HK-2 (cell line): ENCODE data around the gene MSANTD2.
A peak's percentile ranks its signal among the peaks of the same experiment; 100 is the strongest.

ENCODE experiments used
- DNase-seq: peaks from one replicate; pipeline ENCODE4 v3.0.0-alpha.2; 2018; ENCODE audit not compliant: unreplicated experiment

The MSANTD2 gene

DNA sequence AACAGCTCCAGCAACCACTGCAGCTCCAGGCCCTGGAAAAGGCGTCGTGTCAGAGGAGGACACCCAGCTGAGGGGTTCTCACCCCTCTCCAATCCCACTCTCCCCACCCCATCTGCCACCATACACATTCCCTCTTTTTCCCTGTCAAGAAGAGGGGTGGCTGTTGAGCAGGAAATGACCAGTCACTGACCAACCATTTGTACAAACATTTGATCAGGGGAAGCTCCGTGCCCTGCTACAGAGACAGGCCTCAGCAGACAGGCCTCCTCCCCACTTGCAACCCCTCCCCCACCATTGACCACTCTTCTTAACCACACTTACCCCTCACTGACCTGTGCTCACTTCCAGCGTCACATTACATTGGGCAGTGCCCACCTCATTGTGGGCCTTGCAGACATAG lies 45.9 kb downstream of the MSANTD2 start:
- no peak for DNase-seq

- no peak for DNase-seq
Measured at GRCh38 chr11:124753624-124754023, 46.6 kb downstream of the MSANTD2 start.

DNA sequence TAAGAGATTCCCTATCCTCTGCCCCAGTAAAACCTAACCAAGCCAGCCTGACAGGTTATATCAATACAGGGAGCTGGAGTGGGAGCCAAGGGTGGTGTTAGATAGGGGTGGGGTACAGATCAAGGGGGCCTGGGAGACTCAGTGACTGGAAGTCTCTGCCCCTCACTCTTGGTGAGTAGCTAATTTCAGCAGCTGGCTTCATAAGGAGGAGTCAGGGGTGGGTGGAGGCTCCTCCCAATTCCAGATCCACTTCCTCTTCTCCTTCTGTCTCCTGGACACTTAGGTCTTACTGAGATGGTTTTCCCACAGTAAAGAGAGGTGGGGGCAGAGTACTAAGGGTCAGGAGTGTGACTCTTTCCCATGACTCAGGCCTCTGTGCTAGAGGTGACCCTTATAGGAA lies 47.0 kb downstream of the MSANTD2 start:
- DNase-seq, result no peak

DNA sequence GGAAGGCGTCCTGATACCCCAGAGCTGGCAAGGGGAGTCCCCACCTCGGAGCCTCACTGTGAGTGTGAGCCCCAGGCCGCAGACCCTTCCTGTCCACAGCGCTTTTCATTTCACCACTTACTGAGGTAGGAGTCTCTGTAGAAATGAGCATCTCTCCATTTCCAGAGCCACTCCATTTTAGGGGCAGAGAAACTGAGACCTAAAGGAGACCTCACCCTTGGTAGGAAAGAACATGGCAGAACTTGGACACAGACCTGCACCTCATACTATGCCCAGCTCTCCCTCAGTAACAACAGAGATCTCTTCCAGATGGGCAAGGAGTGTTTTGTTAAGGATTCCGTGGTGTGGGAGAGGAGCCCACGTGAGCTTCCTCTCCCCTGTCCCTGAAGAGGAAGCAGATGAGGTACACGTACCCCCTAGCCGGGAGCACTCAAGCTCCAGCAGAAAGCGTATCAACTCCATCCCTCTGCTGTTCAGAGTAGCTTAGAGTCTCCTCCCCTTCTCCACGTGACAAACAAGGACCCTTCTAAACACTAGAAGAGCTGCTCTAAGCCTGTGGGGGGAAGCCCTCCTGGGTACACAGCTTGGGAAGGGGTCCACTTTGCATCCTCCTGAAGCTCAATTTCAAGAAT lies 47.6 kb downstream of the MSANTD2 start:
- no peak for DNase-seq

GRCh38 chr11:124751741-124752470 lies 48.3 kb downstream of the MSANTD2 start, which contains the start of gene VSIG2:
Gene VSIG2 (minus strand): TSS chr11:124752255. CDS start chr11:124752137, 118 bp downstream.
- DNase-seq, result no peak

DNA sequence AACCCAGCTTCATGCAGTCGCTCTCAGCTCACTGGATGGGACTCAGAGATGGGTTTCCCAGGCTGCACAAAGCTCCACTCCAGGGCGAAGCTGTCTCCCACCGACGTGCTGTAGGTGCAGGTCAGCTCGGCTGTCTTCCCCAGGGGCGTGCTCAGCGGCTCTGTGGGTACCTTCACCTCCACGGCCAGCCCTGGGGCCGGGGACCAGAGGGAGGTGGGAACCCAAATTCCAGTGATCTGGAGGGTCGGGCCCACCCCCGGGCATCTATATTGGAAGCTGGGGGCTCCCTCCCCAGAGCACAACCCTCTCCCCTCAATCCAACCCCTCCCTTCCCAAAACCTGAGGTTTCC lies 48.8 kb downstream of the MSANTD2 start:
- no peak for DNase-seq

GRCh38 chr11:124749912-124750311 lies 50.3 kb downstream of the MSANTD2 start:
- no peak for DNase-seq

DNA sequence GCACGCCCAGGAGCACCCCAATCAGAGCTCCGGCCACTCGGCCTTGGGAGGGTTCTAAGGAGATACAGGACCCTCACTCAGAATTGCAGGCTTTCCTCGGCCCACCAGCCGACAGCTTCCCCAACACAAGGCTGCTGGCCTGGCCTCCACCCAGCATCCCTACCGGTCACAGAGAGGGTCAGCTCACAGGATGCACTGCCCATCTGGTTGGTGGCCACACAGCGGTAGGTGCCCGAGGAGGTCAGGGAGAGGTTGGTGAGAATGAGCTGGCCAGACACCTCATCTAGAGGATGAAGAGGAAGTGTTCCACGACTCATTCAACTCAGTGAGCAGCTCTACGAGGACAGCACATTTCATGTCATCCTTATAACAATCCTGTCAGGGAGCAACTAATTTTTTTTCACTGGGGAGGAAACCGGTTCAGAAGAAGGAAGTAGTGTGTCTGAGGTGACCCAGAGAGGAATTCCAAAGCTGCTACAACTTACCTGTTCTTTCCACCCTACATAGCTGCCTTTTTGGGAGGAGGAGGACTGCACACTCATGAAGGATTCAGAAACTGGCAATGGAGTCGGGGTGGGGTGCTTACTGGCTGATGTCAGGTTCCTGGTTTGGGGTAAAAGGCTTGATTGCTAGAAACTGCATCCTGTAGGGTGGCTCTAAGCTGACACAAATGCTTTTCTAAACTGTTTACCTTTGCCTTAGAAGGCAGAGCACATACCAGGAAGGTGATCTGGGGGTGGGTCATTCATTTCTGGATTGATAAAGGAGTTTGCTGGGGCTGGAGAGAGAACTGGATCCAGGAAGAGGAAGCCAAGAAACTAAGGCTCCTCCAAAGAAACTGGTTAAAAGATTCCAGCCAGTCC lies 51.5 kb downstream of the MSANTD2 start:
- no peak for DNase-seq

GRCh38 chr11:124748100-124748418 lies 52.1 kb downstream of the MSANTD2 start:
- DNase-seq, result no peak

GRCh38 chr11:124747406-124748099 lies 52.7 kb downstream of the MSANTD2 start:
- DNase-seq, result no peak

DNA sequence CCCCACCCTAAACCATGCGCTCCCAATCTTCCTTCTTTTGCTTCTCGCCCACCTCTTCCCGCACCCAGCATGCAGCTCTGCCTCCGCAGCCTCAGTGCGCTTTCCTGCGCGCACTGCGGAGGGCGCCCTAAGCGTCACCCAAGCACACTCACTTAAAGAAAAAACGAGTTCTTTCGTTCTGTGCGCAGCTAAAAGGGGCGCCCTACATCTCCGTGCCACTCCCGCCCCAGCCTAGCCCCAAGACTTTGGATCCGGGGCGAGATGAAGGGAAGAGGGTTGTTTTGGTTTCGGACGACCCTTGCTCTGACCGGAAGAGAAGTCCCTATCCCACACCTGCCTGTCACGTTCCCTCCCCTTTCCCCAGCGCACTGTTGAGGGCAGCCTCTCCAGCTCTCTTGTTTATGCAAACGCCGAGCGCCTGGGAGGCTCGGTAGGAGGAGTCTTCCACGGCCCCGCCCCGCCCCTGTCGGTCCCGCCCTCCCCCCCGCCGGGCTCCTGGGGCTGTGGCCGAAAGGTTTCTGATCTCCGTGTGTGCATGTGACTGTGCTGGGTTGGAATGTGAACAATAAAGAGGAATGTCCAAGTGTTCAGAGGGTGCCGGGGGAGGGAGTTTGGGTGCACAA lies 53.5 kb downstream of the MSANTD2 start:
- DNase-seq, result peak; percentile 21

DNA sequence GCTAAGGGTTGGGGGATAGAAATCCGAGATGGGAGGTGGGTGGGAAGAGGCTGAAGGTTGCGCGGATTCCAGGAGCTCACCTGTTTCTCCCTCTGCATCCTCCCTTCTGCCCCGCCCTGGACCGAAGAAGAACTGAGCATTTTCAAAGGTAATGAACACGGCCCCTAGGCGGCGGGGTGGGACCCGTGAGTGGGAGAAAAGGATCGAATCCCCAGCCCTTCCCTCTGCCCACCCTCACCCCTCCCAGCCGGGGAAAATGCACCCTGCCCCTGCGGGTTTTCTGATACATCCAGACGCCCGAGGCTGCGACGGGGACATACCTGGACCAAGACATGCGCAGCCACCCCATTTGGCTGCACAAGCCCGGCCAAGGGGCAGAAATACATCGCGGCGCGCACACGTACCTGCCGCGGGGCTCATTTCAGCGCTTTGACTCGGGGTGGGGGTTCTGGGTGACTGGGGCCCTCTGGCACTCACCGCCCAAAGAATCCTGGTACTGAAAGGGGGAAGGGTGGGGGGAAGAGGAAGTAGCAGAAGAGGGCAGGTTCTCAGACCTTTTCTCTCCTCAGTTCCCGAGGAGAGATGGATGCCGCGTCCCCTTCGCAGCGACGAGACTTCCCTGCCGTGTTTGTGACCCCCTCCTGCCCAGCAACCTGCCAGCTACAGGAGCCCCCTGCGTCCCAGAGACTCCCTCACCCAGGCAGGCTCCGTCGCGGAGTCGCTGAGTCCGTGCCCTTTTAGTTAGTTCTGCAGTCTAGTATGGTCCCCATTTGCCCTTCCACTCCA lies 54.2 kb downstream of the MSANTD2 start:
- no peak for DNase-seq

DNA sequence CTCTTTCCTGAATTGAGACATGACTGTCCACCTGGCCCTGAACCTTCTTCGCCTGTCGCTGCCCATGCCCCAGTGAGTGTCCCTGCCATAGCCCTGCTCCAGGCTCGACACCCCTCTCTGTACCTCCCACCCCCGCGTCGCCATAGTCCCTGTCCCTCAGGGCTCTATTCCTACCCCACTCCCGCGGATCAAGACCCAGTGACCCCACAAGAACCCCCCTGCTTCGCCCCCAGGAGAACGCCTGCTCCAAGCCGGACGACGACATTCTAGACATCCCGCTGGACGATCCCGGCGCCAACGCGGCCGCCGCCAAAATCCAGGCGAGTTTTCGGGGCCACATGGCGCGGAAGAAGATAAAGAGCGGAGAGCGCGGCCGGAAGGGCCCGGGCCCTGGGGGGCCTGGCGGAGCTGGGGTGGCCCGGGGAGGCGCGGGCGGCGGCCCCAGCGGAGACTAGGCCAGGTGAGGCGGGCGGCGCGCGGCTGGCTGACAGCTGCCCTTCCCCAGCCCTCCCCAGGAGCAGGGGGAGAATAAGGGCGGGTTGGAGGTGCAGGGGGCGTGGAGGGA lies 54.9 kb downstream of the MSANTD2 start:
- DNase-seq, result no peak

DNA sequence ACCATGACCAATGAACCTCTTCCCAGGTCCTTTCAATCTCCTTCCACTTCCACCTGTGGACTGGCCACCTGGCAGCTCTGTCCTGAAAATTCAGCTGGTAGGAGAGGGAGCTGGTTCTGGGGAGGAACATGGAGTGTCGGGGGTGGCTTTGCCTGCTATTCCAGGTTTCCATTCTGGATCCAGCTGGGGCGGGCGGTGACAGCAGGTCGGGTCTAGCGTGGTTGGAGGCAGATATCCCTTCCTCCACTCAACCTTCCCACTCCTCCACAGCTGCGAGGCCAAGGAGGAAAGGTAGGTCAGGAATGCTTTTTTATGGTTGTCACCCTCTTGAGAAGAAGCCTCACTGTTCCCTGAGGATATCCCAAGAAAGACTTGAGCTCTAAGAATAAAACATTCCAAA lies 57.2 kb downstream of the MSANTD2 start:
- no peak for DNase-seq

- DNase-seq, result no peak
Measured at GRCh38 chr11:124742555-124742954, 57.7 kb downstream of the MSANTD2 start.

GRCh38 chr11:124740277-124740882 lies 59.8 kb downstream of the MSANTD2 start:
- no peak for DNase-seq

DNA sequence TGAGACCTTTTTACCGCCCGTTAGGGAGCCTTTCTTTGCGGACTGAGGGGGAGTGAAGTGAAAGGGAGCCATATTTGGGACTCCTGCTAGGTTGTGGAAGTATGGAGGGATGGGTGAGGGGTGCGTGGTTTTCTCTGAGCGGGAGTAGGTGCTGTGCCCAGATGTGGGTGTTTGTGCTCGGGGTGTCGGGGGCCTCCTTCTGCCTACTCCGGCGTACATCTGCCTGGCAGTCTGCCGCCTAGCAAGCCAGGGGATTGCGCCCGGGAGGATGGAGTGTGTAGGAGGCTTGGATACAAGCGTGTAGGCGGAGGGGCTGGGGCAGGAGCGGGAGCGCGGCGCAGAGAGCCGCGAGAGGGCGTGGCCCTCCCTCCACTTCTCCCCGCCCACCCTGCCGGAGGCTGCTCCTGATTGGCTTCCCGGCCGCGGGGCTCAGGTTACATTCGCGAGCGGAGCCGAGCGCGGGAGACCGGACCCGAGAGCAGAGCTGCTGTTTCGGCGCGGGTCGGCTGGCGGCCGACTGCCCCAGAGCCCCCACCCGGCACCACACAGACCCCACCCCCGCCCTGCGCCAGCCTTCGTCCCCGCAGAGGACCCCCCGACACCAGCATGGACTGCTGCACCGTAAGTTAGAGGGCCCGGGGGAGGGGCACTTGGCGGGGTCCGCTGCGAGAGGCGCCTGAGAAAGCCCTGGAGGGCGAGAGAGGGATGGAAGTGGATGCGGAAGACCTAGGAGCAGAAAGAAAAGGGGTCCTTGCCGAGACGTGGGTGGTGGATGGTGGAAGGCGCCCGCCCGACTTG lies 60.5 kb downstream of the MSANTD2 start, which contains the start of gene NRGN:
NRGN (plus strand) TSS at position 464 of the 798 bp plus-strand sequence; CDS start at position 607, 143 bp downstream.
- DNase-seq, result peak; percentile 83

DNA sequence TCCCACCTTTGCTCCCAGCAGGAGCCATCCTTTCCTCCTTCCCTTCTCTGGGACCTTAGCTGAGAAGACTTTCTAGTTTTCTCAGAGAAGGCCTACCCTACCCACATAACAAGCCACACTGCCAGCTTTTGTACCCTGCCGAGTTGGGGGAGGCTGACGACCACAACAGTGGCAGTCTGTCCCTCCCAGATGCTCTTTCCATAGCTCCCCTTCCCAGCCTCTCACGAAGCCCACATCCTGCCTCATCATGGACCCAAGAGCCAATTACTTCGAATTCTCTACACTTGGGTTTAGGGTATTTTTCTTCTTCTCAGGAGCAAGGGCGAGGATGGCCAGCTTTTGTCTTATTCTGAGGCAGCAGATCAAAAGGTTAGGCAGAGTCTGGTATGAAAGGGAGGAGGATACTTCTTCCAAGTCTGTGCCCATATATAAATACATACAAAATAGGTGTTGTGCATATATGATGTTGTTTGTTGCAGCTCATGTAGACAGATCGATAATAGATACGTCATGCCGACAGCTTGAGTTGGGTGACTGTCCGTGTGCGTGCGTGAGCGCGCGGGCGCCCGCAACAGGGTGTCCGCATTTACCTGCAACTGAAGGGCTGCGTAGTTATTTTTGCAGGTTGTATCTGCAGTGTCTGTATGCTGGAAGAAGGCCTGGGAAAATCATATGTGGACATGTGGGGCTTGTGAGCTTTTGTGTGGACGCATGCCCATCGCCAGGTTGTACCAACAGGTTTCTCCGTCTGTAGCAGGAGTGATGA lies 61.3 kb downstream of the MSANTD2 start:
- no peak for DNase-seq
